GM12878 (cell line): ENCODE results near the gene TGFBR1. TPM values are rescaled to one million over a fixed set of nuclear protein-coding genes. Genes with fewer than 3 reads are reported as not detected.
A peak's percentile ranks its signal among the peaks of the same experiment; 100 is the strongest.

Experiments
- ATAC-seq: fragments of 200-7000 bp; cut with Tn5 transposase; 3 replicates; pipeline ENCODE4 v1.9.1; 2020; ENCODE audit warnings: mild to moderate bottlenecking, moderate library complexity
- BruUV-seq: library from RNA; stranded (reverse); fragments of 400-500 nt; replicated peaks from 2 replicates; lab custom pipeline; 2021; lab: Mats Ljungman, UMichigan
- CTCF ChIA-PET: fragments of 300-600 bp; sonication (Branson Sonifier 250); formaldehyde crosslinking; extraction: SDS; loops from one replicate; lab custom pipeline; 2021; ENCODE audit warnings: inconsistent platforms; lab: Yijun Ruan, JAX
- POLR2A ChIA-PET: fragments of 350-600 bp; formaldehyde crosslinking; extraction: SDS; loops from one replicate; lab custom pipeline; 2021; ENCODE audit warnings: inconsistent platforms; lab: Charles Lee
- RAD21 ChIA-PET: fragments of 300-600 bp; sonication (Branson Sonifier 250); formaldehyde crosslinking; loops from one replicate; lab custom pipeline; 2023; ENCODE audit warnings: antibody characterized with exemption; ENCODE audit not compliant: unreplicated experiment; lab: Charles Lee
- SMC1A ChIA-PET: fragments of 300-600 bp; sonication (Branson Sonifier 250); formaldehyde crosslinking; loops from one replicate; lab custom pipeline; 2023; ENCODE audit not compliant: unreplicated experiment, uncharacterized antibody; lab: Charles Lee
- DNase-seq: peaks from one replicate; pipeline ENCODE4 v3.0.0-alpha.2; 2011; ENCODE audit warnings: low read depth, low spot score
- FAIRE-seq: peaks from 3 replicates; lab custom pipeline; 2011; peaks lifted over from hg19 to GRCh38; lab: Jason Lieb, UNC
- H2AFZ ChIP-seq: 2 replicates; pipeline ENCODE4 v1.6.0; 2011; ENCODE audit warnings: low read depth, low read length, control low read depth; ENCODE audit not compliant: control insufficient read depth
- H3K27ac ChIP-seq: 2 replicates; pipeline ENCODE4 v1.5.1; 2011; ENCODE audit warnings: control low read depth; ENCODE audit not compliant: control insufficient read depth, insufficient read depth
- H3K27me3 ChIP-seq, 2 experiments: replicated peaks in 1 of 2; 2 replicates each; pipeline versions ENCODE4 v1.6.0 to v1.6.1; 2011; ENCODE audit warnings: low read length in 1 of 2; ENCODE audit not compliant: control insufficient read depth in 2 of 2, insufficient read depth in 2 of 2
- H3K36me3 ChIP-seq, 2 experiments: 2 replicates each; pipeline ENCODE4 v1.5.1; 2011; ENCODE audit warnings: low read length in 1 of 2; ENCODE audit not compliant: control insufficient read depth in 2 of 2, insufficient read depth in 2 of 2
- H3K4me1 ChIP-seq: 2 replicates; pipeline ENCODE4 v1.6.1; 2011; ENCODE audit warnings: mild to moderate bottlenecking, low read length, moderate library complexity, mixed read lengths; ENCODE audit not compliant: control insufficient read depth, insufficient read depth
- H3K4me2 ChIP-seq: 2 replicates; pipeline ENCODE4 v1.6.0; 2011; ENCODE audit warnings: control low read depth; ENCODE audit not compliant: control insufficient read depth, insufficient read depth
- H3K4me3 ChIP-seq: fragments of 200-600 bp; sonication (generic); 2 replicates; pipeline ENCODE4 v1.5.1; 2016
- H3K79me2 ChIP-seq: 2 replicates; pipeline ENCODE4 v1.6.0; 2011; ENCODE audit warnings: low read length; ENCODE audit not compliant: control insufficient read depth, insufficient read depth
- H3K9ac ChIP-seq: 2 replicates; pipeline ENCODE4 v1.8.0; 2011; ENCODE audit warnings: low read length, control low read depth, mixed read lengths; ENCODE audit not compliant: control insufficient read depth, insufficient read depth
- H3K9me3 ChIP-seq: replicated peaks from 3 replicates; pipeline ENCODE4 v1.5.1; 2011; ENCODE audit warnings: mild to moderate bottlenecking, low read length; ENCODE audit not compliant: control insufficient read depth, insufficient read depth
- H4K20me1 ChIP-seq: 2 replicates; pipeline ENCODE4 v1.6.0; 2011; ENCODE audit not compliant: control insufficient read depth, insufficient read depth
- CREB1 ChIP-seq: IDR thresholded peaks from 2 replicates; pipeline ENCODE4 v1.6.1; 2012; ENCODE audit warnings: low read depth, mild to moderate bottlenecking, inconsistent platforms
- EED ChIP-seq: sonication (generic); IDR thresholded peaks from 2 replicates; pipeline ENCODE4 v1.6.1; 2016; ENCODE audit warnings: antibody characterized with exemption, low read depth
- HCFC1 ChIP-seq: fragments of 150-350 bp; IDR thresholded peaks from 2 replicates; pipeline ENCODE4 v1.6.1; 2014; ENCODE audit warnings: low read length
- MTA3 ChIP-seq: IDR thresholded peaks from 2 replicates; pipeline ENCODE4 v1.6.1; 2012; ENCODE audit warnings: low read length, inconsistent platforms, borderline replicate concordance
- PKNOX1 ChIP-seq: fragments of 450-650 bp; IDR thresholded peaks from 2 replicates; pipeline ENCODE4 v1.6.1; 2016; ENCODE audit warnings: mild to moderate bottlenecking
- RUNX3 ChIP-seq: IDR thresholded peaks from 2 replicates; pipeline ENCODE4 v1.6.1; 2012; ENCODE audit warnings: low read length, inconsistent platforms
- SP1 ChIP-seq: IDR thresholded peaks from one replicate; pipeline ENCODE4 v1.6.1; 2011; ENCODE audit warnings: low read depth, low read length
- USF2 ChIP-seq: IDR thresholded peaks from 2 replicates; pipeline ENCODE4 v1.6.1; 2011; ENCODE audit warnings: low read depth, low read length, improper control_type of control experiment, borderline replicate concordance
- in situ Hi-C: fragments of 300-500 bp; cut with MboI; formaldehyde crosslinking; loops from 9 replicates; pipeline ENCODE4 v1.14.3; 2018; ENCODE audit warnings: mixed read lengths
- intact Hi-C: fragments of 100-400 bp; cut with micrococcal nuclease; formaldehyde crosslinking; loops from one replicate; pipeline ENCODE4 v1.14.2; 2022; ENCODE audit not compliant: unreplicated experiment
- polyA plus RNA-seq, 11 experiments: library from polyadenylated mRNA; depleted of rRNA in 4 of 11; unstranded in 6 of 11; stranded (reverse) in 5 of 11; fragments of >200 nt; fragmentation: Nextera tagmentation in 4 of 11; fragmentation: Illumina TruSeq in 1 of 11; extraction: Ambion mirVana in 4 of 11; extraction: Trizol in 1 of 11; gene quantifications; 1 replicate in 1 of 11; 2 replicates in 10 of 11; pipeline versions ENCODE4 v1.2.1 to v1.2.3, GENCODE V29; 2011 to 2016; ENCODE audit warnings: inconsistent platforms in 2 of 11, missing spikeins in 2 of 11, low read depth in 1 of 11
- total RNA-seq, 4 experiments: library from RNA; depleted of rRNA in 3 of 4; stranded (reverse); fragments of >200 nt in 3 of 4; fragmentation: Illumina TruSeq in 1 of 4; extraction: Trizol in 1 of 4; gene quantifications; 2 replicates each; pipeline versions ENCODE4 v1.2.1 to v1.2.3, GENCODE V29; 2013 to 2021

The TGFBR1 gene
- total and polyA plus RNA-seq, 10 of the 15 experiments (the other 5 are each of a cell fraction or from before 2014, with no cell fraction given): 2.9 to 27.2 (median 16.6) TPM

GRCh38 chr9:99134893-99135341 is 30.0 kb downstream of the TGFBR1 start:
- Histone ChIP-seq H3K9me3 (no peaks in the 10 kb centered on the region), H3K27ac (no peak overlapping the region), H2AFZ (no peak overlapping the region; the same call in 1 of the 2 replicates), H3K4me3 (no peak overlapping the region), H3K79me2 (peaks cover 1% of the 10 kb centered on the region; the same call in 1 of the 2 replicates), H3K27me3 (no peaks in the 10 kb centered on the region), H3K36me3 (peaks cover 0 to 4% of the 10 kb centered on the region in 2 experiments; a peak in 1 of 4 replicates), H3K9ac (no peak overlapping the region), H3K4me2 (no peak overlapping the region), H4K20me1 (no peaks in the 10 kb centered on the region), H3K4me1 (peaks cover 22% of the 10 kb centered on the region)
- SMC1A ChIA-PET: interaction anchor here (0.6 to 10.2 kb wide), 14 partner anchors 13 to 274 kb away, joined by 3 to 129 read pairs (median 4); partner anchors contain the start of gene TGFBR1
- DNase-seq: peak; percentile 36
- CTCF ChIA-PET: interaction anchor here (0.9 to 12.3 kb wide), 10 partner anchors 11 to 286 kb away, joined by 3 to 304 read pairs (median 5); no protein-coding TSS in a partner anchor
- peak; percentile 46; the same call in 1 of the 2 replicates for TF ChIP-seq EED
- peak; percentile 81 for TF ChIP-seq RUNX3
- TF ChIP-seq CREB1: no peak
- no peak for TF ChIP-seq USF2
- TF ChIP-seq PKNOX1: no peak
- no peak for TF ChIP-seq HCFC1
- TF ChIP-seq SP1: no peak
- TF ChIP-seq MTA3: no peak
- RAD21 ChIA-PET: interaction anchor here (1.0 to 10.4 kb wide), 14 partner anchors 9 to 139 kb away, joined by 3 to 83 read pairs (median 4); partner anchors contain the start of gene TGFBR1
- no peak for FAIRE-seq
- intact Hi-C loops: loop anchor here (5.0 kb wide), 1 partner anchor 78 kb away; no protein-coding TSS in a partner anchor
- POLR2A ChIA-PET: interaction anchor here (1.0 to 1.9 kb wide), 2 partner anchors 16 to 21 kb away, joined by 3 to 8 read pairs; no protein-coding TSS in a partner anchor
- in situ Hi-C loops: loop anchor here (5.0 kb wide), 3 partner anchors 47 to 288 kb away; no protein-coding TSS in a partner anchor
- no TSS peak for BruUV-seq
- peak; percentile 46 for ATAC-seq
